HFF-Myc (cell line): ENCODE results near the gene FNBP1L.

Experiments used
- DNase-seq: peaks from one replicate; pipeline ENCODE4 v3.0.0-alpha.2; 2011; ENCODE audit warnings: low read depth; ENCODE audit errors: extremely low read depth
- H3K4me3 ChIP-seq: replicated peaks from 2 replicates; pipeline ENCODE4 v1.5.1; 2011; ENCODE audit warnings: low read depth, mild to moderate bottlenecking, control low read depth, low read length
- TF ChIP-seq, protein P1 (sequence below): IDR thresholded peaks from 2 replicates; pipeline ENCODE4 v1.5.1; 2012; ENCODE audit warnings: mild to moderate bottlenecking, low read depth, low read length, control low read depth; ENCODE audit errors: missing control alignments

The FNBP1L gene

DNA sequence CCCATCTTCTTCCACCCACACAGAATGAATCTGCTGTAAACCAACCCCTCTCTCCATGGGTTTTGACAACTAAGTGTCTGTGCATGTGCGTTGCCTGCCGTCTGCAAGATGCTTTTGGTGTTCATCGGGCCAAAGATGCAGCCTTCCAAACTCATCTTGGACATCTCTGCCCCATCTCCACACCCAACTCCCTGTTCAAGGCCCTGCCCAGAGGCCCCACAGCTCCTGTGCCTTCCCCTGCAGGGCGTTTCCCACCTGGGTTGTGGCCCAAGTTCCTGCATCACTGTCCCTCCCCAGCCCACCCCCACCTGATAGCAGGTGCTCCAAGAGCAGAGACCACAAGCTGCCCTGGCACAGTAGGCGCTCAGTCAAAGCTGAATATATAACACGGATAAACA, 130.5 kb downstream of the FNBP1L start:
- H3K4me3 ChIP-seq = no peak overlapping the region
- DNase-seq = no peak
- TF ChIP-seq, protein P1, sequence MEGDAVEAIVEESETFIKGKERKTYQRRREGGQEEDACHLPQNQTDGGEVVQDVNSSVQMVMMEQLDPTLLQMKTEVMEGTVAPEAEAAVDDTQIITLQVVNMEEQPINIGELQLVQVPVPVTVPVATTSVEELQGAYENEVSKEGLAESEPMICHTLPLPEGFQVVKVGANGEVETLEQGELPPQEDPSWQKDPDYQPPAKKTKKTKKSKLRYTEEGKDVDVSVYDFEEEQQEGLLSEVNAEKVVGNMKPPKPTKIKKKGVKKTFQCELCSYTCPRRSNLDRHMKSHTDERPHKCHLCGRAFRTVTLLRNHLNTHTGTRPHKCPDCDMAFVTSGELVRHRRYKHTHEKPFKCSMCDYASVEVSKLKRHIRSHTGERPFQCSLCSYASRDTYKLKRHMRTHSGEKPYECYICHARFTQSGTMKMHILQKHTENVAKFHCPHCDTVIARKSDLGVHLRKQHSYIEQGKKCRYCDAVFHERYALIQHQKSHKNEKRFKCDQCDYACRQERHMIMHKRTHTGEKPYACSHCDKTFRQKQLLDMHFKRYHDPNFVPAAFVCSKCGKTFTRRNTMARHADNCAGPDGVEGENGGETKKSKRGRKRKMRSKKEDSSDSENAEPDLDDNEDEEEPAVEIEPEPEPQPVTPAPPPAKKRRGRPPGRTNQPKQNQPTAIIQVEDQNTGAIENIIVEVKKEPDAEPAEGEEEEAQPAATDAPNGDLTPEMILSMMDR = no peak

DNA sequence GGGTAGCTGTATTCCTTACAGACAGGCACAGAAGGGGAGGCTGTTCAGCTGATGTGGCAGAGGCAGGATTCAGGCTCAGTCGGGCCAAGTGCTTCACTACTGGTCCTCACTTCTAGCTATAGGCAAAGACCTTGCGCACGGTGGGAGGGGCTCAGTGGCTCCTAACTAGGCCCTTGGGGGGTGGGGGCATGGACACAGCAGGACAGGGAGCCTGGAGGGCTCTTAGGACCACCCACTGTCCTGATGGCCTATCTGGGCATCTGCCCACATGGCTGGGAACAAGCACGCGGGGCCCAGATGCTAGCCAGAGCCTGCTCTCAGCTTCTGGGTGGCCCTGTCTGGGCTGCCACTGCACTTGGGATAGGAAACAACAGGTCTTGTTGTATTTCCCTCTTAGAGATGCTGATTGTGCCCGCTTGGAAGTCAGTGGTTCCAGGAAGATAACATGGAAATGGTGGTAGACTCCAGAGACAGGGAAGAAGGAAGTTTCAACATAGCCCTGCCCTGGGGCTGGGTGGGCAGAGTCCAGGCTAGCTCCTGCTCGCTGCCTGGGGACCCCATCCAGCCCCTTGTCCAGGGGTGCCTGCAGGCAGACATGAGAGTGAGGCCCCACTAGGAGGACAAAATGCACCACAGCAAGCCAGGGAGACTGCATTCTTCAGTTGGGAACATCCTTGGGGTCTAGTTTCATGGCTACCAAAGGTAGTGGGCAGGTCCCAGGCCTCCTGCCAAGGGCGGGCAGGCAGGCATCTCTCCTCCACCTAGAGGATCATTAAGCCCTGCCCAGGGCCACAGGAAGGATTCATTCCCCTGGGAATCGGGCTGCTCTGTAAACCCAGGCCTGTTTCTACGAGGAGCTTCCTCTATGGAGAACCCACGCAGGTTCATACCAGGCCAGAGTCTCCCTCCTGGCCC, 131.2 kb downstream of the FNBP1L start:
- TF ChIP-seq, protein P1 = no peak
- no peak overlapping the region for H3K4me3 ChIP-seq
- DNase-seq = no peak

DNA sequence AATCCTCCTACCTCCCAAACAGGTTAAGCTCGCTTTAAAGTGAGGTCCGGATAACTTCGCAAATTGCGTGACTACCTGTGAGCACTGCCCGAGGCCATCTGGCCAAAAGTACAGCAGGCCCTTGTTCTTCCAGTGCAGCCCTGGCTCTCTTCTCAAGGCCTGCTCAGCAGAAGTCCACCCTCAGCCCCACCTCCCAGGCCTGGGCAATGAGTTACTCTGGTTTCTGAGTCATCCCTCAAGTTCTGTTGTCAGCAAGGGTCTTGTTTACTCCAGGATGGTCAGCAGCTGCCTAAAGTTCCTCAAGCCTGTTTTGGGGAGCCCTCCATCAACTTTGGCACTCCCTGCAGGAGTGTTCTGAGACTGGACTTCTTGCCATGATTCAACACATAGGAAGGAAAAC, 132.0 kb downstream of the FNBP1L start:
- TF ChIP-seq, protein P1 = no peak
- DNase-seq = peak; percentile 71
- no peak overlapping the region for H3K4me3 ChIP-seq

DNA sequence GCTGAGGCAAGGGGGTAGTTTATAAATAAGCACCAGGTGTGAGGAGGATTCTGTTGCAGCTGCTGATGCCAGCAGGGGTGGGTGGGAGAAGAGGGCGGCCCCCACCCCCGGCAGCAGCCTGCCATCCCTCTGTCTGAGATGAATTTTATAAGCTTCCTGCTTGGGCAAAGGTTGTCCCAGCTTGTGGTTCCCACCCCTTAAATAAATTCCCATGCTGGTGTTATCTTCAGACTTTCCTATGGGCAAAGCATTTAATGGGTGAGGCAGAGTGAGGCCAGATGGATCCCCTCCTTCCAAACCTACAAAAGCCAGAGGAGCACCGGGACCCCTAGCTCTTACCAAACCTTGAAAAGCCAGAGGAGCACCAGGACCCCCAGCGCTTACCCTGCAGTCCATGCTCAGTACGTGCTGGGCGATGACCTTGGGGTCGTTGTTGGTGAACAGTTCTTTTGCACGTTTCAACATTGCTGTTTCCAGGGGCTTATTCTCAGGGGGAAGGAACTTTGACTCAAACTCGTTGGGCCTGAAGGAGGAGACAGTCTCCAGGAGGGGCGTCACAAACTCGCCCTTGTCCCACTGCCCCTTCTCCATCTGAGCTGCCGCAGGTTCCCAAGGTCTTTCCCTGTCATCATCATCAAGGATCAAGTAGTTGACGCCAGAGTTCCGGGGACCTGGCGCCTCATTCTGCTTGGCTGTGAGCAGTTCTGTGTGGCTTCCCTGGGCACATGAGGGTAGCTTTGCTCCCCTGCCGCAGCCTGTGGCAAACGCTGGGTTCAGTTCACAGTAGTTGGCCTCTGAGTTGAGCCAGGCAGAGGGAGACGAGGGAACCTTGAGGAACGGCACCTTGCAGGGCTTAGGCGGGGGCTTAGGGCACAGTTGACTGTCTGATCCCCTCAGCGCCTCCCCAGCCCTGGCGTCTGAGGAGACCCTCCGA, 134.3 kb downstream of the FNBP1L start:
- TF ChIP-seq, protein P1 = no peak
- no peak for DNase-seq
- no peak overlapping the region for H3K4me3 ChIP-seq

DNA sequence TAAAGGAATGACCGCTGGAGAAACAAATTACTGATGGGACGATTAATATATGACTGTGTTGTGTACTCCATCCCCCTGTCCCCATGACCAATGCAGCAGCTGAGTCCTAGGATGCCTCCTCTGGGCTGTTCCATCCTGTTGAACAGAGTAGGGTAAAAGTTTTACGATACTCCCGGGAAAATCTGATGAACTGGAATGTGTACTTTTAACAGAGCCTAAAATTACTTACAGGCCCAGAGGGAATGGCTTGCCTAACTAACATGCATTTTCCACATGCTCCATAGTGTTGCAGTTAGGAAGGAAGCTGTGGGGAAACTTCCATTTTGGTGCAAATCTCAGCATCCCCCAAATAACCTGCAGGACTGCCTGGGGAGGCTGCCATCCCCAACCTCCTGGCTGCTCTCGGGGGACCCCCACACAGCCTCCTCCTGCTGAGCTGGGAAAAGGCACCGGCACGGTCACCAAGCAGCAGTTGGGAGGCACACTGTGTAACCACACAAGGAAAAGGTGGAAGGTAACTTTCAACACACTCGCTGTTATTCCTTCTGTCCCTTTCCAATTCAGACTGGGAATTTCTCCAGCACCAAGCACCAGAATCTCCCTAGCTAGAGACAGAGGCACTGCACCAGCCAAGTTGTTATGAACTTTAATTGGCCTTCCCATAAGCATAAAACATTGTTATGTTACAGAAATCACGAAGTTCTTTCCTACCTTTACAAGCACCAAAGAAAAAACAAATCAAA, 136.5 kb downstream of the FNBP1L start:
- H3K4me3 ChIP-seq = no peak overlapping the region
- DNase-seq = no peak
- TF ChIP-seq, protein P1 = no peak
